Activated CD4-positive, alpha-beta memory T cell treated with anti-CD3 and anti-CD28 coated beads for 36 hours (primary cell): Measurements from ENCODE around the gene KAT2B. TPM values are rescaled to one million over a fixed set of nuclear protein-coding genes. Genes with fewer than 3 reads are reported as not detected.

Experiments
- CTCF ChIA-PET: fragments of 350-600 bp; sonication (Branson Sonifier 250); formaldehyde crosslinking; loops from one replicate; lab custom pipeline; 2021; ENCODE audit warnings: antibody characterized with exemption, inconsistent platforms; lab: Charles Lee
- POLR2A ChIA-PET: fragments of 350-600 bp; sonication (Branson Sonifier 250); formaldehyde crosslinking; loops from one replicate; lab custom pipeline; 2021; ENCODE audit warnings: antibody characterized with exemption; lab: Charles Lee
- DNase-seq: peaks from one replicate; pipeline ENCODE4 v3.0.0-alpha.2; 2020
- H3K27ac Mint-ChIP-seq: one replicate; pipeline ENCODE4 v1.8.0; 2021; ENCODE audit warnings: mixed read lengths
- H3K27me3 Mint-ChIP-seq: one replicate; pipeline ENCODE4 v1.8.0; 2021; ENCODE audit warnings: mixed read lengths
- H3K36me3 Mint-ChIP-seq: one replicate; pipeline ENCODE4 v1.8.0; 2021; ENCODE audit warnings: mixed read lengths
- H3K4me1 Mint-ChIP-seq: one replicate; pipeline ENCODE4 v1.8.0; 2021; ENCODE audit warnings: low read depth, mixed read lengths
- H3K4me3 Mint-ChIP-seq: one replicate; pipeline ENCODE4 v1.8.0; 2021; ENCODE audit warnings: mild to moderate bottlenecking, mixed read lengths
- H3K9me3 Mint-ChIP-seq: one replicate; pipeline ENCODE4 v1.8.0; 2021; ENCODE audit warnings: mixed read lengths
- intact Hi-C: fragments of 100-400 bp; cut with micrococcal nuclease; formaldehyde crosslinking; loops from one replicate; pipeline ENCODE4 v1.15.1; 2023
- total RNA-seq, 2 experiments: library from RNA; stranded (reverse); gene quantifications; one replicate each; pipeline ENCODE4 v1.2.3, GENCODE V29; 2021

Gene KAT2B
- total RNA-seq, 2 experiments from 2014 or later: 43.4 to 49.0 TPM

GRCh38 chr3:20080956-20081554 lies 40.8 kb downstream of the KAT2B start:
- peak; percentile 57 for DNase-seq
- Mint-ChIP-seq H3K36me3 (peaks cover 22% of the 10 kb centered on the region), H3K4me3 (no peak overlapping the region), H3K9me3 (no peaks in the 10 kb centered on the region), H3K27ac (peak overlapping the region; percentile 21), H3K4me1 (peaks cover 25% of the 10 kb centered on the region), H3K27me3 (no peaks in the 10 kb centered on the region)
- intact Hi-C loops: no loop called here
- ChIA-PET CTCF (interaction anchor here (1.2 kb wide), 1 partner anchor 39 kb away, joined by 4 read pairs; no protein-coding TSS in a partner anchor), POLR2A (interaction anchor here (0.8 to 1.1 kb wide), 2 partner anchors 12 to 40 kb away, joined by 3 read pairs; no protein-coding TSS in a partner anchor)

GRCh38 chr3:20083253-20083652 lies 43.0 kb downstream of the KAT2B start:
- no peak overlapping the region for H3K27ac Mint-ChIP-seq
- H3K4me3 Mint-ChIP-seq: no peak overlapping the region
- peaks cover 30% of the 10 kb centered on the region for H3K4me1 Mint-ChIP-seq
- H3K36me3 Mint-ChIP-seq: peaks cover 25% of the 10 kb centered on the region
- intact Hi-C loops: no loop called here
- H3K27me3 Mint-ChIP-seq: no peaks in the 10 kb centered on the region
- ChIA-PET CTCF (interaction anchor here (1.1 kb wide), 1 partner anchor 22 kb away, joined by 3 read pairs; no protein-coding TSS in a partner anchor), POLR2A (interaction anchor here (0.5 kb wide), 1 partner anchor 39 kb away, joined by 4 read pairs; no protein-coding TSS in a partner anchor)
- DNase-seq: no peak
- H3K9me3 Mint-ChIP-seq: no peaks in the 10 kb centered on the region

DNA sequence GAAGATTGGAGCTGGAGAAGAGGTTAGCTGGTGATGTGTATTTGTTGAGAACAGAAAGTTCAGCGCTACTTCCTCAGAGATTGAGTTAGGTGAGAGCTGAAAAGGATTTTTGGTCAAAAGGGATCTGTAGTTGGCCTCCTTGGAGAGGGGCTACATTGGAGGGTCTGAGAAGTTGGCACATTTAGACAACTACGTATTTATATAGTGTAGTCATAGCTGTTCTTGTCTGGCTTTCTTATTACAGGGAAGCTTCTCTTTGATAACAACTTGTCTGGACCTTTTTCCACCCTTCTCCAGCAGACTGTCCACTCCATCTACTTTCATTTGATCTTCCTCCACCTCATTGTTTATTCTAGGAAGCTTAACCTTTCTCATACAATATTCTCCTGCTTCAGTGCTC lies 43.7 kb downstream of the KAT2B start:
- no peaks in the 10 kb centered on the region for H3K9me3 Mint-ChIP-seq
- peaks cover 31% of the 10 kb centered on the region for H3K4me1 Mint-ChIP-seq
- DNase-seq: no peak
- no peak overlapping the region for H3K4me3 Mint-ChIP-seq
- H3K27ac Mint-ChIP-seq: no peak overlapping the region
- ChIA-PET POLR2A (interaction anchor here (1.1 to 1.4 kb wide), 2 partner anchors 14 to 20 kb away, joined by 3 read pairs; no protein-coding TSS in a partner anchor), CTCF (interaction anchor here (0.7 to 1.1 kb wide), 2 partner anchors 23 to 125 kb away, joined by 3 to 5 read pairs; no protein-coding TSS in a partner anchor)
- H3K27me3 Mint-ChIP-seq: no peaks in the 10 kb centered on the region
- intact Hi-C loops: no loop called here
- H3K36me3 Mint-ChIP-seq: peaks cover 32% of the 10 kb centered on the region

- no peak overlapping the region for H3K27ac Mint-ChIP-seq
- ChIA-PET POLR2A (no interaction called here), CTCF (no interaction called here)
- H3K4me1 Mint-ChIP-seq: peaks cover 12% of the 10 kb centered on the region
- H3K27me3 Mint-ChIP-seq: no peaks in the 10 kb centered on the region
- DNase-seq: no peak
- H3K36me3 Mint-ChIP-seq: peaks cover 42% of the 10 kb centered on the region
- no peak overlapping the region for H3K4me3 Mint-ChIP-seq
- intact Hi-C loops: loop anchor here (1.0 kb wide), 1 partner anchor 9 kb away; no protein-coding TSS in a partner anchor
- peaks cover 11% of the 10 kb centered on the region for H3K9me3 Mint-ChIP-seq
Observed at GRCh38 chr3:20091331-20092047, 51.2 kb downstream of the KAT2B start.

GRCh38 chr3:20095470-20095869 lies 55.2 kb downstream of the KAT2B start:
- H3K27ac Mint-ChIP-seq: no peak overlapping the region

GRCh38 chr3:20096135-20096685 lies 56.0 kb downstream of the KAT2B start:
- Mint-ChIP-seq H3K27me3 (no peaks in the 10 kb centered on the region), H3K4me1 (peaks cover 32% of the 10 kb centered on the region), H3K4me3 (no peak overlapping the region), H3K9me3 (no peaks in the 10 kb centered on the region), H3K27ac (no peak overlapping the region), H3K36me3 (peaks cover 23% of the 10 kb centered on the region)
- intact Hi-C loops: no loop called here
- POLR2A ChIA-PET: no interaction called here
- no peak for DNase-seq
- CTCF ChIA-PET: no interaction called here

More at GRCh38 chr3:20095470-20095869, 55.2 kb downstream of the KAT2B start:
- Mint-ChIP-seq H3K4me3 (no peak overlapping the region), H3K36me3 (peaks cover 20% of the 10 kb centered on the region), H3K4me1 (peaks cover 27% of the 10 kb centered on the region), H3K27me3 (no peaks in the 10 kb centered on the region), H3K9me3 (peaks cover 1% of the 10 kb centered on the region)
- intact Hi-C loops: no loop called here
- POLR2A ChIA-PET: no interaction called here
- DNase-seq: no peak
- CTCF ChIA-PET: no interaction called here

- CTCF ChIA-PET: no interaction called here
- intact Hi-C loops: no loop called here
- peaks cover 26% of the 10 kb centered on the region for H3K36me3 Mint-ChIP-seq
- H3K4me1 Mint-ChIP-seq: peaks cover 35% of the 10 kb centered on the region
- H3K27ac Mint-ChIP-seq: peak overlapping the region; percentile 1
- POLR2A ChIA-PET: interaction anchor here (1.3 kb wide), 1 partner anchor 13 kb away, joined by 3 read pairs; no protein-coding TSS in a partner anchor
- no peak overlapping the region for H3K4me3 Mint-ChIP-seq
- no peaks in the 10 kb centered on the region for H3K27me3 Mint-ChIP-seq
- no peak for DNase-seq
- no peaks in the 10 kb centered on the region for H3K9me3 Mint-ChIP-seq
Observed at GRCh38 chr3:20097015-20097414, 56.8 kb downstream of the KAT2B start.

GRCh38 chr3:20099060-20099459 lies 58.8 kb downstream of the KAT2B start:
- no peak for DNase-seq
- Mint-ChIP-seq H3K36me3 (peaks cover 25% of the 10 kb centered on the region), H3K27ac (peak overlapping the region; percentile 86), H3K27me3 (no peaks in the 10 kb centered on the region), H3K9me3 (no peaks in the 10 kb centered on the region), H3K4me3 (no peak overlapping the region), H3K4me1 (peaks cover 53% of the 10 kb centered on the region)
- ChIA-PET CTCF (interaction anchor here (0.6 kb wide), 1 partner anchor 10 kb away, joined by 3 read pairs; no protein-coding TSS in a partner anchor), POLR2A (no interaction called here)
- intact Hi-C loops: no loop called here

DNA sequence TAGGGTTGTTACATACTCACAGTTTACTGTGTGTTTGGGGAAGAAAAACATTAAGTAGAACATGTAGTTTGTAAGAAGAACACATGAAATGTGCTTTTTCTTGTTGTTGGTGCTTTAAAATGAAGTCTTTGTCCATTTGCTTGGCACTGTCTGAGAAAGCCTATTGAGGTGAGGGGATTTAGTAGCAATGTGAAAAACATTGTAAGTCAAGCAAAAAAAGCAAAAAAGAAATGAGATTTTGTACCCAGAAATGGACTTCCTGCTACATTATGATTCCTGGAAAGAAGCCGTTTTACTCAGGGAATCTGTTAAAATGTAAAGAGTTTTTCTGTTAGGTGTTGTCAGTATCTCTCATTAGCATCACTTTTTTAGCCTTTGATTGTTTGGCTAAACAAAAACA lies 59.9 kb downstream of the KAT2B start:
- Mint-ChIP-seq H3K4me3 (no peak overlapping the region), H3K4me1 (peaks cover 60% of the 10 kb centered on the region), H3K27ac (peak overlapping the region; percentile 86), H3K9me3 (no peaks in the 10 kb centered on the region), H3K27me3 (no peaks in the 10 kb centered on the region), H3K36me3 (peaks cover 17% of the 10 kb centered on the region)
- no peak for DNase-seq
- POLR2A ChIA-PET: no interaction called here
- intact Hi-C loops: loop anchor here (1.0 to 5.0 kb wide), 2 partner anchors 9 to 153 kb away; partner anchors contain the start of gene RAB5A
- CTCF ChIA-PET: interaction anchor here (0.6 kb wide), 1 partner anchor 25 kb away, joined by 3 read pairs; no protein-coding TSS in a partner anchor

- DNase-seq: no peak
- CTCF ChIA-PET: no interaction called here
- H3K4me1 Mint-ChIP-seq: peaks cover 66% of the 10 kb centered on the region
- H3K4me3 Mint-ChIP-seq: no peak overlapping the region
- no peaks in the 10 kb centered on the region for H3K9me3 Mint-ChIP-seq
- intact Hi-C loops: loop anchor here (5.0 kb wide), 1 partner anchor 154 kb away; the partner anchor contains the start of gene RAB5A
- H3K36me3 Mint-ChIP-seq: peaks cover 12% of the 10 kb centered on the region
- POLR2A ChIA-PET: no interaction called here
- H3K27me3 Mint-ChIP-seq: no peaks in the 10 kb centered on the region
- peak overlapping the region; percentile 76 for H3K27ac Mint-ChIP-seq
Observed at GRCh38 chr3:20101041-20101440, 60.8 kb downstream of the KAT2B start.

- intact Hi-C loops: loop anchor here (1.0 to 5.0 kb wide), 6 partner anchors 42 to 172 kb away; partner anchors contain the start of gene RAB5A
- H3K36me3 Mint-ChIP-seq: peaks cover 8% of the 10 kb centered on the region
- H3K27ac Mint-ChIP-seq: peak overlapping the region; percentile 89
- DNase-seq: no peak
- H3K4me3 Mint-ChIP-seq: peak overlapping the region; percentile 57
- ChIA-PET POLR2A (interaction anchor here (0.9 to 2.4 kb wide), 7 partner anchors 20 to 166 kb away, joined by 3 to 13 read pairs (median 5); partner anchors contain the start of genes KAT2B and SGO1), CTCF (interaction anchor here (2.6 kb wide), 1 partner anchor 63 kb away, joined by 9 read pairs; the partner anchor contains the start of gene KAT2B)
- no peaks in the 10 kb centered on the region for H3K9me3 Mint-ChIP-seq
- peaks cover 70% of the 10 kb centered on the region for H3K4me1 Mint-ChIP-seq
- no peaks in the 10 kb centered on the region for H3K27me3 Mint-ChIP-seq
Observed at GRCh38 chr3:20103731-20104130, 63.5 kb downstream of the KAT2B start.
